C4-2B (cell line): ENCODE results near the gene RBL2.

ENCODE experiments used
- CTCF ChIP-seq: fragments of 450-650 bp; conservative IDR thresholded peaks from 2 replicates; pipeline ENCODE4 v1.5.1; 2017; ENCODE audit warnings: mild to moderate bottlenecking
- ZFX ChIP-seq: fragments of 450-650 bp; IDR thresholded peaks from 2 replicates; pipeline ENCODE4 v1.6.1; 2017

DNA sequence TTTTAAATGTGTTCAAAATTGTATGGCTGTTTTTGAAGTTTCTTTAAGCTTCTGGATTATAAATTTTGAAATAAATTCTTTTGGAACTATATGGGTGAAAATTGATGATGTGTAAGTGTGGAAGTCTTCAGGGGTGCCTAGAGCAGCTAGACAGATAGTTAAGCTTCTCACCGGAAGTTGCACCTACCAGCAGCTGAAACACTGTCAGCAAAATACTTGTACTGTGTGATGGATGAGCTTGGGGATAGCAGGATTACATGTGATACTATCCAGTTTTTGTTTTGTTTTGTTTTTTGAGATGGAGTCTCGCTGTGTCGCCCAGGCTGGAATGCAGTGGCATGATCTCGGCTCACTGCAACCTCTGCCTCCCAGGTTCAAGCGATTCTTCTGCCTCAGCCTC lies 19.7 kb downstream of the RBL2 start:
- TF ChIP-seq CTCF (no peak), ZFX (no peak)
